22Rv1 (cell line): ENCODE measurements around the gene SERPINA3.

Source experiments
- CTCF ChIP-seq: fragments of 450-650 bp; IDR thresholded peaks from 2 replicates; pipeline ENCODE4 v1.5.1; 2017; ENCODE audit warnings: mild to moderate bottlenecking
- ZFX ChIP-seq: fragments of 450-650 bp; IDR thresholded peaks from 2 replicates; pipeline ENCODE4 v1.6.1; 2017; ENCODE audit warnings: antibody characterized with exemption, borderline replicate concordance

- TF ChIP-seq CTCF, result no peak
- TF ChIP-seq ZFX, result no peak
These were observed 41.1 kb downstream of the SERPINA3 start for GRCh38 chr14:94653321-94653720.
